HG02759 (cell line): Measurements from ENCODE around the gene MYO9B.
"Not testable (repeated sequence)": the region's sequence is repeated elsewhere in the genome, so short reads cannot be mapped to it uniquely, and the experiment has no call there.

Experiments used
- ATAC-seq: cut with Tn5 transposase; IDR thresholded peaks from one replicate; pipeline ENCODE4 v1.9.1; 2021; ENCODE audit warnings: mild to moderate bottlenecking, moderate library complexity; ENCODE audit not compliant: unreplicated experiment

The MYO9B gene

DNA sequence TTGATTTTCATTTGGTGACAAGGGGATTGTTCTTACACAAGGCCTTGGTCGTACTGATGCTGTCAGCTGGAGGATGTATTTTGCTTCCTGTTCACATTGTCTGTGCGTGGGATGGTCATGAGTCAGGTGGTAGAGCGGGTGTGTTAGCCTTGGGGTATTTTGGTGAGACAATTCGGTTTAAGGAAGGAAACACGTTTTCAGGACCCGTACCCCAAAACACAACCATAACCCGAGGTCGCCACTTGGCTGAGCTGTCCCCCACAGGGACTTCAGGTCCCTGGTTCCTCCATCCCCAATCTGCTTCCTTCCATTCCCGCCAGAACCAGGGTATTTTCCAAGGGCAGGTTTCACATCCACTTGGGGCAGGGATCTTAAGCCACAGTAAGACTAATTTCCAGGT is 15.0 kb downstream of the MYO9B start:
- no peak for ATAC-seq

DNA sequence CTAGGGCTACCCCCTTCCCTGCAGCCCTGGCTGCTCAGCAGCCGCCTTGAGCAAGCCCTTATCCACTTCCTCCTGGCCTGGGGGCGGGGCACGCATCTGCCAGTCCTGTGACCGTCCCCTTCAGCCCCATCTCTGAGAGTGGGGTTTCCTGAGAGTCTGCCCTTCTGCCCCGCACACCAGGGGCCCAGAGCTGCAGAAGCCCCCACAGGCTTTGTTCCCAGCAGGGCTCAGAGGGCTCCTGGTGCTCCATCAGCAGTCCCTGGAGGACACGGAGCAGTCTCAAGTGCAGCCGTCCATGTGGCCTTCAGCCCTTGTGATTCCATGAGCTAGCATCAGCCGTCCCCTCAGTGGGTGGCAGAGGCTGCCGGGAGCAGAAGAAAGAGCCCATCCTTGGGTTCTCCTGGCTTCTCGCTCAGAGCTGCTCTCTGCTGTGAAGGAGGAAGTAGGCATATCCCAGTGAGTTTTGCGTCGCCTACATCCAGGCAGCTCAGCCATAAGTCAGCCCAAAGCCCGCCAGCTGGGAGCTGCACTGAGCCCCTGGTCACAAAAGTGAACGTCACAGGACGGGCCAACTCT is 16.3 kb downstream of the MYO9B start:
- no peak for ATAC-seq

DNA sequence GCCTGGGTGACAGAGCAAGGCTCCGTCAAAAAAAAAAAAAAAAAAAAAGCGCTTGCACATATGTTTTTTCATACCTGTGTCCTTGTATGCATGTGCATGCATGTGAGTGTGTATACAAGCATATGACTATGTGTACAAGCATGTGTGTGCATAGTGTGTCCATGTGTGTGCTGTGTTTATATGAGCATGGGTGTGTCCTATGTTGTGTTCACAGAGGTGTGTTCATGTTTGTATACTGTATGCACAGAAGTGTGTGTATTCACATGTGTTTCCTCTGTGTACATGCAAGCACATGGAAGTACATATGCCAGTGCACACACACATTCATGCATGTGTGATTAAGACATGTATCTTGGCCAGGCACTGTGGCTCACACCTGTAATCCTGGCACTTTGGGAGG is 17.1 kb downstream of the MYO9B start:
- ATAC-seq = no peak

DNA sequence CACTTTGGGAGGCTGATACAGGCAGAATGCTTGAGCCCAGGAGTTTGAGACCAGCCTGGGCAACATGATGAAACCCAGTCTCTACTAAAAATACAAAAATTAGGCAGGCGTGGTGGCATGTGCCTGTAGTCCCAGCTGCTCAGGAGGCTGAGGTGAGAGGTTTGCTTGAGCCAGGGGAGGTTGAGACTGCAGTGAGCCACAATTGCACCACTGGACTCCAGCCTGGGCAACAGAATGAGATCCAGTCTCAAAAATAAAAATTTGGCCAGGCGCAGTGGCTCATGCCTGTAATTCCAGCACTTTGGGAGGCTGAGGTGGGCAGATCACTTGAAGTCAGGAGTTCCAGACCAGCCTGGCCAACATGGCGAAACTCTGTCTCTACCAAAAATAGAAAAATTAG is 19.1 kb downstream of the MYO9B start:
- ATAC-seq = not testable (repeated sequence)

DNA sequence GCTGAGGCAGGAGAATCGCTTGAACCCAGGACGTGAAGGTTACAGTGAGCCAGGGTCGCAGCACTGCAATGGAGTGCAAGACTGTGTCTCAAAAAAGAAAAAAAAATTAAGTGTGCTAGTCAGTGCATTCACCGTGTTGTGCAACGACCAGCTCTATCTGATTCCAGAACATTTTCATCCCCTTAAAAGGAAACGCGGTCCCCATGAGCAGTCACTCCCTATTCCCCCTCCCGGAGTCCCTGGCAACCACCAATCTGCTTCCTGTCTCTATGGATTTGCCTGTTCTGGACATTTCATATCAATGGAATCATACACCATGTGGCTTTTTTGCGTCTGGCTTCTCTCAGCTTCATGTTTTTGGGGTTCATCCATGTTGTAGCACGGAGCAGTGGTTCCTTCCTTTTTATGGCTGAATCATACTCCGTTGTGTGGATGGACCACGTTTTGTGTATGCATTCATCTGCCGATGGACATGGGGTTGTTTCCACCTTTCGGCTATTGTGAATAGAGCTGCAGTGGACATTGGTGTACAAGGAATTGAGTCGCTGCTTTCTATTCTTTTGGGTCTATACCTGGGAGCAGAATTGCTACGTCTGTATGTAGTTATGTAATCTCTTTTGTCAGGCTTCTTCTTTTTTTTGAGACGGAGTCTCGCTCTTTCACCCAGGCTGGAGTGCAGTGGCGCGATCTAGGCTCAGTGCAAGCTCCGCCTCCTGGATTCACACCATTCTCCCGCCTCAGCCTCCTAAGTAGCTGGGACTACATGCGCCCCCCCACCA is 19.8 kb downstream of the MYO9B start:
- no peak for ATAC-seq

DNA sequence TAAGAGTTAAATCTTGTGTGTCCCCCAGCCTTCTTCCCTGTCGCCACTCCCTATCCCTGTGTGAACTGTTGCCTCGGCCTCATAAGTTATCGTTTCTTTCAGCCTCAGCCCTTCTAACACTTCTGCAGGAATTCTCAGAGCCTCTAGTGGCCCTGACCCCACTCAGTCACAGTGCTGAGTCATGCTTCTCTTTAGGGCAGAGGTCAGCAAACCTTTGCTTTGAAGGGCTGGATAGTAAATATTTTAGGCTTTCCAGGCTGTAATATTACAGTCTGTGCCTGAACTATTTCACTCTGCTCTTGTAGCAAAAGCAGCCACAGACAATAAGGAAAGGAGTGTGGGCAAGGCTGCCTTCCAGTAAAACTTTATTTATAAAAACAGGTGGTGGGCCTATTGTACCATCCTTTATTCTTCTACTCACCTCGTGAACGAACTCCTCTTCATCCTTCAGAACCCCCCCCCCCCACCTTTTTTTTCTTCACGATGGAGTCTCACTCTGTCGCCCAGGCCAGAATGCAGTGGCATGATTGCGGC is 22.1 kb downstream of the MYO9B start:
- no peak for ATAC-seq

DNA sequence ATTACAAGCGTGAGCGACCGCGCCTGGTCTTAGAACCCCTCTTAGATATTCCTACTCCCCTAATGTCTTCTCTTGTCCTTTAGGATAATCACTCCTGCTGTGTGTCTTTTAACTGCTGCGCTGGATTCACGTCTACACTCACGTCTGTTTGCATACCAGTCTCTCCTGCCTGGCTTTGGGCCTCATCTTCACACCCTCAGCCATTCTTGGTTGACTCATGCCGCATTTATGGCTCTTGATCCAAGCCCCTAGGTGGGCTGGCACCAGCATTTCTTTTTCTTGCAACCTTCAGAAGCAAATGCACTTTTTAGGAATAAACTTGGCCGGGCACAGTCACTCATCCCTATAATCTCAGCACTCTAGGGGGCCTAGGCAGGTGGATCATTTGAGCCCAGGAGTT is 22.7 kb downstream of the MYO9B start:
- ATAC-seq = no peak

DNA sequence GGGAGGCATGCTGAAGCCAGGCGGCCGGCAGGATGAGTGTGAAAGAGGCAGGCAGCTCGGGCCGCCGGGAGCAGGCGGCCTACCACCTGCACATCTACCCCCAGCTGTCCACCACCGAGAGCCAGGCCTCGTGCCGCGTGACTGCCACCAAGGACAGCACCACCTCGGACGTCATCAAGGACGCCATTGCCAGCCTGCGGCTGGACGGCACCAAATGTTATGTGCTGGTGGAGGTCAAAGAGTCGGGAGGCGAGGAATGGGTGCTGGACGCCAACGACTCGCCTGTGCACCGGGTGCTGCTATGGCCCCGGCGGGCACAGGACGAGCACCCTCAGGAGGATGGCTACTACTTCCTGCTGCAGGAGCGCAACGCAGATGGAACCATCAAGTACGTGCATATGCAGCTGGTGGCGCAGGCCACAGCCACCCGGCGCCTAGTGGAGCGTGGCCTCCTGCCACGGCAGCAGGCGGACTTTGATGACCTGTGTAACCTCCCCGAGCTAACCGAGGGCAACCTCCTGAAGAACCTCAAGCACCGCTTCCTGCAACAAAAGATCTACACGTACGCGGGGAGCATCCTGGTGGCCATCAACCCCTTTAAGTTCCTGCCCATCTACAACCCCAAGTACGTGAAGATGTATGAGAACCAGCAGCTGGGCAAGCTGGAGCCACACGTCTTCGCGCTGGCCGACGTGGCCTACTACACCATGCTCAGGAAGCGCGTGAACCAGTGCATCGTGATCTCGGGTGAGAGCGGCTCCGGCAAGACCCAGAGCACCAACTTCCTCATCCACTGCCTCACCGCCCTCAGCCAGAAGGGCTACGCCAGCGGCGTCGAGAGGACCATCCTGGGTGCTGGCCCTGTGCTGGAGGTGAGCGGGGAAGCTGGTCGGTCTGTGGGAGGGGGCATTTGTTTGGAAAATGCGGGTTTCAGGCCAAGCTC is 26.4 kb downstream of the MYO9B start:
- no peak for ATAC-seq

DNA sequence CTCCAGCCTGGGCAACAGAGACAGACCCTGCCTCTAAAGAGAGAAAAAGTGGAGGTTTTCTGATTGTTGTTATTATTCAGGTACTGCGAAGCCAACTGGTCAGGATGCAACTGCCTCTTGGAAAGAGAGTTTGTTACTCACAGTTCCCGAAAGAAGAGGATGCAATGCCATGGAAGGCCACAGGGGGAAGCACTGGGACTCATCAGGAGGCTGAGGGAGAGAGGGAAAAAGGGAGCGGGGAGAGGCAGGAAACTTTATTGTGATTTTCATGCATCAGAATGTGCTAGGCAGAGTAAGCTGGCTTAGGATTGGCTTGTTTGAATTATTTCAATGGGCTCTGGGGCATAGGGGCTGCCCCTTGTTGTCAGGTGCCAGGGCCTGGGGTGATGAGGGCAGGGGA is 27.6 kb downstream of the MYO9B start:
- no peak for ATAC-seq

DNA sequence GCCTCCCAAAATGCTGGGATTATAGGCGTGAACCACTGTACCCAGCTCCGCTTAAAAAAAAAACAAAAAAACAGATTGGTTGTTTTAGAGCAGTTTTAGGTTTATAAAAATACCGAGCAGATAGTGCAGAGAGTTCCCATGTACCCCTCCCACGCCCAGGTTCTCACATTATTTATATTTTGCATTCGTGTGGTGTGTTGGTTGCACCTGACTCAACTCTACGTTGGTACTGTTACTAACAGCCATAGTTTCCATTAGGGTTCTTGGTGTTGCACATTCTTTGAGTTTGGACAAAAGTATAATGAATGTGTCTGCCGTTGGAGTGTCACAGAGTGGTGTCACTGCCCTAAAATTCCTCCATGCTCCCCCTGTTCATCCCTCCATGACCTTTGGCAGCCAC is 29.1 kb downstream of the MYO9B start:
- ATAC-seq = no peak

DNA sequence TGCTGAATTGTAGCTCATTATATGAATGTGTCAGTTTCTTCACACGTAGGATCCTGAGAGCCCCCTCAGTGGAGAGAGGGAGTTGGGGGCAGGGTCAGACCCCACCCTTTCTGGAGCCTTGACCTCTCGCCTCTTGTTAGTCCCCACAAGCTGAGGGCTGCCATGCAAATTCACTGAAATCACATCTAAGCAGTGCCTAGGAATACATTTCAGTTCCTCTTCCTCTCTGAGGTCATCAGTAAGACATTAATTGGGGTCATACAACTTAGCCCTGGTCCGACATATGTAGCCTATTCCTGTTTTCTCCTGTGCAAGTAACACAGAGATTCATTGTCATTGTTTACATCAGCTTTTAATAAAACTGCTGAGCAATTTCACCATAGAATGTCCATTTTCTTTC is 30.0 kb downstream of the MYO9B start:
- peak; percentile 26 for ATAC-seq

DNA sequence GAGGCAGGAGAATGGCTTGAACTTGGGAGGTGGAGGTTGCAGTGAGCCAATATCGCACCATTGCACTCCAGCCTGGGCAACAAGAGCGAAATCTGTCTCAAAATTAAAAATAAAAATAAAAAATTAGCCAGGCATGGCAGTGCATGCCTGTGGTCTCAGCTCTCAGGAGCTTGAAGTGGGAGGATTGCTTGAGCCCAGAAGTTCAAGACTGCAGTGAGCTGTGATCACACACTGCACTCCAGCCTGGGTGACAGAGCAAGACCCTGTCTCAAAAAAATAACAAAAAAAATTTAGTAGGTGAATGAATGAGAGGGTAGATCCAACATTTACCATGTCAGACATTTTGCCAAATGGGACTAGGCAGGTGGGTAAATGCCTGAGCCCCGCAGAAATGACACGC is 31.4 kb downstream of the MYO9B start:
- not testable (repeated sequence) for ATAC-seq

DNA sequence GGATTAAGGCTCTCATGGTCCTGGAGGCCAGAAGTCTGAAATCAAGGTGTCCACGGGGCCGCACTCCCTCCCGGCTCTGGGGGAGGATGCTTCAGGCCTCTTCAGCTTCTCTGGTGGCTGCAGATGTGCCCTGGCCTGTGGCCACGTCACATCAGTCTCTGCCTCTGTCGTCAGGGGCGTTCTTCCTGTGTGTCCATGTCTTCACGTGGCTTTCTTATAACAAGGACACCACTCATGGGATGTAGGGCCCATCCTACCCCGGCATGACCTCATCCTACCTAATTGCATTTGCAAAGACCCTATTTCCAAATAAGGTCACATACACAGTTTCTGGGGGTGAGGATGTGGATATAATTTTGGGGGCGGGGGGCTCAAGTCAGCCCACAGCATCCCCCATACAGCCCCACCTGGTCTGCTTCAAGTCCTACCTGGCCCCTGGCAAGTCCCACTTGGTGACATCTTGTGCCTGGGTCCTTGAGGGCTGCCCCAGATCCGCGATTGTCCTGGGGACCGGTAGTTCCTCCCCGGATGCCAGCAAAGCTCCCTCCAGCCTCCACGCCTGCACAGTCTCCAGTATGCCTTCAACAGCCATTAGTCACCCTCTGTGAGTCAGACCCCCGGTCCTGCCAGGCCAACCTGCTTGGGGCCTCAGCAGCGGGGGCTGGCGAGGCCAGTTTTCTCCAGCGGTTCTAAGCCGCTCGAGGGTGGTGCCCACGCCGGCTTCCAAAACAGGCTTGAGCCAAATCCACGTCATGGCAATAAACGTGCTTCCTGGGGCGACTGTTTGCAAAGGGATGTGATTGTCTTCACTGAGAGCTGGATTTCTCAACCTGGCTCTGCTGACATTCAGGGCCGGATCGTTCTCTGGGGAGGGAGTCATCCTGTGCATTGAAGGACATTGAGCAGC is 32.2 kb downstream of the MYO9B start:
- no peak for ATAC-seq

DNA sequence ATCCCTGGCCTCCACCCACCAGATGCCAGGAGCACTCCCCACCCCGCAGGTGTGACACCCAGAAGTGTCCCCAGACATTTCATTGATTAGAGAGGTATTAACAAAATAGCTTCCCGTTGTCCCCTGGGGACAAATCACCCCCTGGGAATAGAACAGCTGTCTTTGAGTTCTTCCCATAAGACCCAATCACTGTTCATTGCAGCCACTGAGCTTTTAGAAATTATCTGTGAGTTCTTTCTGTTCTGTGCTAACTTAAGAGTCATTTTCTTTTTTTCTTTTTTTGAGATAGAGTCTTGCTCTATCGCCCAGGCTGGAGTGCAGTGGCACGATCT is 32.8 kb downstream of the MYO9B start:
- no peak for ATAC-seq

DNA sequence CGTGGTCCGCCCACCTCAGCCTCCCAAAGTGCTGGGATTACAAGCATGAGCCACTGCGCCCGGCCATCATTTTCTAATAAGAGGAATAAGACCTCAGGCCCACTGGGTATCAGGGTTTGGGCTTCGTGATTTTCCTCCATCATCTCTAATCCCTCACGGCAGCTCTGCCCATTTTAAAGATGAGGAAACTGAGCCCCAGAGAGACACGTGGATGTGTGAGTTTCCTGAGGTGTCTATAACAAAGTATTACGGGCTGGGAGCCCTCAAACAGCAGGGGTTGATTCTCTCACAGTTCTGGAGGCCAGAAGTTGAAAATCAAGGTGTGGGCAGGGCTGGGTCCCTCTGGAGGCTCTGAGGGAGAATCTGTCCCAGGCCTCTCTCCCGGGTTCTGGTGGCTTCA is 33.7 kb downstream of the MYO9B start:
- no peak for ATAC-seq

DNA sequence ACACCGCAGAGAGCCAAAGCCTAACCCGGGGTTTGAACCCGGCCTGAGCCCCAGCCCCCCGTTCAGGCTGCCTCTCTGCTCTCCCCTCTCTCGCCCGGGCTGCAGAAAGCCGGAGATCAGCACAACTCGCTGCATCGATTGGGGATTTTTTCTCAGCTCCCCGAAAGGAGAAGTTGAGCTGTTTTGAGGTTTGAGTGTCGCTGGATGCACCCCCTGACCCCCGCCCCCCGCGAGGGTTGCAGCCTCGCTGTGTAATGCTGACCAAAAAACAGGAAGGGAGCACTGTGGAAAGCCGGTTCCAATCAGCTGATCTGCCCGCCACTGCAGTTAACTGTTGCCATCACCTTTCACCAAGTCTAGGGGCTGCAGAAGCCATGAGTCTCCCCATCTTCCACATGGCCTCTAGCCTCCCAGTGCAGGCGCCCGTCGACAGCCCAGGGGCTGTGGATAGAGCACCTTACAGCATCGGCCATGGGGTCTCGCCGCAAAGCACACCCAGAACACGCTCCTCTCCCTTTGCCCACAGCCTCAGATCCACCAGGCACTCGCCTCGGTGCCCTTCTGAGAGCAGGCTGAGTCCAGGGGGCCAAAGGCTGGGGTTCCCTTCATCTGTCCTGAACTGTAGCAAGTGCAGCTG is 34.5 kb downstream of the MYO9B start:
- peak; percentile 59 for ATAC-seq

DNA sequence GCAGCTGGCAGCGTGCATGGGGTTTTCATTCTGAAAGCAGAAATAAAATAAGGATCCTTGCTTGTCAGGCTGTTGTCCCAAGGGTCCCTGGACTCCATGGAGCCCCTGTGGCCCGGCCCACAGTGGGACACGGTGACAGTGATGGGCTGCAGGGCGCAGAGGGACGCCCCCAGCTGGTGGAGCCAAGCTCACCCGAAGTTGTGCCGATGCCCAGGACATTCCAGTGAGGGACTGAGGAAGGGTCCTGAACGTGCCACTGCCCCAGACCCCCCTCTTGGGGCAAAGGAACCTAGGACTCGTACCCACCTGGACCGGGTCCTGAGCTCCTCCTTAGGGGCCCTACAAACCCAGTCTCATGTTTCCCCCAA is 35.0 kb downstream of the MYO9B start:
- peak; percentile 6 for ATAC-seq

DNA sequence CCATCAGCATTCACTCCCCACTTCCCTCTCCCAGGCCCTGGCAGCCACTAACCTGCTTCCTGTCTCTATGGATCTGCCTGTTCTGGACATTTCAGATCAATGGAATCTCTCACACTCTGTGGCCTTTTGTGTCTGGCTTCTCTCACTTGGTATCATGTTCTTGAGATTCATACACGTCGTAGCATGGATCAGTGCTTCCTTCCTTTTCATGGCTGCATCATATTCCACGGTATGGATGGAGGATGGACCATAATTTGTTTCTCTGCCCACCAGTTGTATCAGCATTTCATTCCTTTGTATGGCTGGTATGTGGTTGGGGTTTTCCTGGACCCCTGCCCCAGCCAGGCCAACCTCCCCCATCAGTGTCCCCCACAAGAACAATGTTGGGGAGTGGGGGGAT is 36.2 kb downstream of the MYO9B start:
- ATAC-seq = no peak

DNA sequence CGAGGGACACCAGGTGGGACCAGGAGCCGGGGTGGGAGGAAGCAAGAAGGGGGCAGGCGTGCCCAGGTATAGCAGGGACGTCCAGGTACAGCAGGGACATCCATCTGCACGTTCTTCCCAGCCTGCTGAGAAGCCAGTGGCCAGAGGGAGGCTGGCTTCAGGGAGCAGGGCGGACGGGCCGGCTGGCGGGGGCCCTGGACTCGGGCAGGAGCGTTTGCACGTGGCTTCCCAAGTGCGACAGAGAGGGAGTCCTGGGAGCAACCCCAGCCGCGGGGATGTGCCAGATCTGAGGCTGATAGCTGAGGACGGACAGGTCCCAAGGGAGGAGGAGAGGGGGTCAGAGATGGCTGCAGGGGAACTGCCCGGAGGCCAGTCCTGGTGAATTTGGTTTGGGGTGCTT is 36.7 kb downstream of the MYO9B start:
- ATAC-seq = no peak

DNA sequence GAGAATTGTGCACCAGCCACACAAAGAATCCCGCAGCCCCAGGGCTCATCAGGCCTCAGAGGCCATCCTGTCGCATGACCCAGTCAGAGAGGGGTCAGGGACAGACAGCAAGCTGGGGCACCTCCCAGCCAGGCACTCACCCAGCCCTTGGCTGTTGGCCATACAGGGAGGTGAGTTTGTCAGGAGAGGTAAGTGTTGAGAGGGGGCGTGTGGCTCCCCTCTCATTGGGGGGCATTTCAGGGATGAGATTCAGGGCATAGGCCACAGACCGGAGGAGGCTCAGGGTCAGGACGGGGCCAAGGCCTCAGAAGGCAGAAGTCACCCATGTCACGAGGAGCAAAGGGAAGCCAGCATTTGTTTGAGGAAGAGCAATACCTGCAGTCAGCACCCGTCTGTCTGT is 37.1 kb downstream of the MYO9B start:
- no peak for ATAC-seq
